Parathyroid adenoma (tissue), 2 donors: ENCODE measurements around the gene GAS7.
"Not testable (repeated sequence)": the region's sequence is repeated elsewhere in the genome, so short reads cannot be mapped to it uniquely, and the experiment has no call there.

Experiments
- H2AFZ ChIP-seq: fragments of 300-600 bp; sonication (generic); one replicate; pipeline ENCODE4 v1.7.0; 2017; ENCODE audit warnings: antibody characterized with exemption, mild to moderate bottlenecking
- H3K27ac ChIP-seq: fragments of 300-600 bp; sonication (generic); one replicate; pipeline ENCODE4 v1.7.0; 2017
- H3K27me3 ChIP-seq: fragments of 300-600 bp; sonication (generic); one replicate; pipeline ENCODE4 v1.7.0; 2017; ENCODE audit warnings: low read length; ENCODE audit not compliant: control insufficient read depth, insufficient read depth
- H3K36me3 ChIP-seq: fragments of 300-600 bp; sonication (generic); one replicate; pipeline ENCODE4 v1.7.0; 2017; ENCODE audit warnings: low read length; ENCODE audit not compliant: control insufficient read depth, insufficient read depth
- H3K4me1 ChIP-seq: fragments of 300-600 bp; sonication (generic); one replicate; pipeline ENCODE4 v1.7.0; 2017; ENCODE audit warnings: control low read depth
- H3K4me2 ChIP-seq: fragments of 300-600 bp; sonication (generic); one replicate; pipeline ENCODE4 v1.7.0; 2017; ENCODE audit warnings: low read length
- H3K4me3 ChIP-seq: fragments of 300-600 bp; sonication (generic); one replicate; pipeline ENCODE4 v1.7.0; 2017; ENCODE audit warnings: low read depth, low read length
- H3K79me2 ChIP-seq: fragments of 300-600 bp; sonication (generic); one replicate; pipeline ENCODE4 v1.7.0; 2017; ENCODE audit warnings: control low read depth
- H3K9ac ChIP-seq: fragments of 300-600 bp; sonication (generic); one replicate; pipeline ENCODE4 v1.7.0; 2017; ENCODE audit warnings: mild to moderate bottlenecking
- H3K9me3 ChIP-seq: fragments of 300-600 bp; sonication (generic); one replicate; pipeline ENCODE4 v1.7.0; 2017; ENCODE audit warnings: low read length; ENCODE audit not compliant: control insufficient read depth
- CTCF ChIP-seq: fragments of 300-600 bp; sonication (generic); IDR thresholded peaks from one replicate; pipeline ENCODE4 v1.7.0; 2017; ENCODE audit warnings: antibody characterized with exemption, mild to moderate bottlenecking
- donor health status: primary hyperparathyroidism.

Gene GAS7

DNA sequence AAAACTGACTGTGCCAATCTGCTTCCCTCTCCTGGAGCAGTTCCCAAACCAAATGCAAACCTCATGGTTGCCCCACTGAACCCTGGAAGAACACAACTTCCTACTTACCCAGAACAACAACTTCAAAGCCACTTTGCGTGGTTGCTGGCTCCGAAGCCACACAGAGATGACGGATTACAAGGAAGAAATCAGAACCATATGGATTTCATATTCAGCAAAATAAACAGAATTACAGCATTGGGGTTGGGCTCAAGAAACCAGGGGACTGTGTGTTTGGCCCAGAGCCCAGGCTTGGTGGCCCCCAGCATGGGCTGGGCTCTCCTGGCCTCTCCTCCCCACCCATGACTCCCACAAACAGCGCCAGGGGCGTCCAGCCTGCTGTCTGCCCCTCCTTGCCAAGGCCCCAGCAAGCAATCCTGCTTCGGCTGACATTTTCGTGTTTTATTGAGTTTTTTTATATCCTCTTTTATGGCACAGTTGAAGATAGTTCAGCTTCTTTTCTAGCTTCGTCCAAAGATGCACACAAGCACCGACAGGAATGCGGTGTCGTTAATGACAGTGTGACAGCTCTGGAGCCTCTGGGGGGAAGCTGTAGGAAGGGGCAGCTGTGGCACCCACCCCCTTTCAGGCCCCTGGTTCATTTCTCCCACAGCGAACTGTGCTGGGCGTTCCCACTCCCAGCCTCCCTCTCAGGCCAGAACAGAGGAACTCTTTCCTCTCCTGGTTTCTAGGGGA lies 137.1 kb downstream of the GAS7 start:
- no peak overlapping the region for H3K9ac ChIP-seq
- no peaks in the 10 kb centered on the region for H3K9me3 ChIP-seq
- H2AFZ ChIP-seq: no peak overlapping the region
- H3K4me3 ChIP-seq: no peak overlapping the region
- H3K27me3 ChIP-seq: no peaks in the 10 kb centered on the region
- no peak overlapping the region for H3K4me2 ChIP-seq
- H3K36me3 ChIP-seq: no peaks in the 10 kb centered on the region
- no peak overlapping the region for H3K27ac ChIP-seq
- H3K4me1 ChIP-seq: no peaks in the 10 kb centered on the region
- no peak for TF ChIP-seq CTCF
- no peaks in the 10 kb centered on the region for H3K79me2 ChIP-seq

DNA sequence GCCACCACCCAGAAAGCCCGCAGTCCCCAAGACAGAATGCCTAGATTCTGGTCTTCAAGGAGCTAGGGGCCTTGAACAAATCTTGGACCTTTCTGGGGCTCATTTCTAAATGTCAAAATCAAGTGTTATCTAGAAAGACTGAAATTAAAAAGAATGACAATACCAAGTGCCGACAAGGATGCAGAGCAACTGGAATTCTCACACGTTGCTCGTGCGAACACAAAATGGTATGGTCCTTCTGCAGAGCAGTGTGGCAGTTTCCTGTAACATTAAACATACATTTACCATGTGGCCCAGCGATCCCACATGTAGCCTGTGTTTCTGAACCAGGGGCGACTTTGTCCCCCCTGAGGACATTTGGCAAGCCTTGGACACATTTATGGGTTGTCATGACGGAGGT lies 137.9 kb downstream of the GAS7 start:
- H3K36me3 ChIP-seq: no peaks in the 10 kb centered on the region
- H3K79me2 ChIP-seq: no peaks in the 10 kb centered on the region
- no peaks in the 10 kb centered on the region for H3K27me3 ChIP-seq
- no peak overlapping the region for H3K4me3 ChIP-seq
- no peak overlapping the region for H3K27ac ChIP-seq
- H3K4me1 ChIP-seq: no peaks in the 10 kb centered on the region
- no peak overlapping the region for H3K9ac ChIP-seq
- no peak overlapping the region for H2AFZ ChIP-seq
- no peaks in the 10 kb centered on the region for H3K9me3 ChIP-seq
- no peak overlapping the region for H3K4me2 ChIP-seq
- TF ChIP-seq CTCF: no peak

DNA sequence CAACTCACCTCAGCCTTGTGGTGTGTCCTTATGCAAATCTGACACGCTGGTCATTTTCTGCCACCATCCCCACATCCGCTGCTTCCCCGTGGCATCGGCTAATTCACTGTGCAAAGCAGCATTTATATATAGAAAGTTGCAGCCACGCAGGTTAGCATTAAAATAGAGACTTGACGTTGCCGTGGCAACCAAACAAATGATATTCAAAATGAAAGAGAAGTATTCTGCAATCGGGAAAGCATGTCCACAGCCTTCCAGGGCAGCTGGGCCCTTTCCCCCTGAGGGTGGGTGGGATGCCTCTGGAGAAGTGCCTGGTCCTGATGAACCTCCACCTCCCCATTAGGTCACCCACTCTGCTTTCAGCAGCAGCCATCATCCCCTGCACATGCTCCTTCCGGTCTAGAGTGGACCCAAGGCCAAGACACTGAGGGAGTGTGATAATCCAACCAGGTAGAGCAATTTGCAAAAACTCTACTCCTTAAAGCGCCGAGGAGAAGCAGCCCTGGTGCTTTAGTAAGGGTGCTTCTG lies 138.7 kb downstream of the GAS7 start:
- Histone ChIP-seq H3K9ac (no peak overlapping the region), H3K27me3 (no peaks in the 10 kb centered on the region), H3K36me3 (no peaks in the 10 kb centered on the region), H3K9me3 (no peaks in the 10 kb centered on the region), H3K79me2 (no peaks in the 10 kb centered on the region), H3K4me1 (no peaks in the 10 kb centered on the region), H3K4me3 (no peak overlapping the region), H2AFZ (no peak overlapping the region), H3K27ac (no peak overlapping the region), H3K4me2 (no peak overlapping the region)
- no peak for TF ChIP-seq CTCF

DNA sequence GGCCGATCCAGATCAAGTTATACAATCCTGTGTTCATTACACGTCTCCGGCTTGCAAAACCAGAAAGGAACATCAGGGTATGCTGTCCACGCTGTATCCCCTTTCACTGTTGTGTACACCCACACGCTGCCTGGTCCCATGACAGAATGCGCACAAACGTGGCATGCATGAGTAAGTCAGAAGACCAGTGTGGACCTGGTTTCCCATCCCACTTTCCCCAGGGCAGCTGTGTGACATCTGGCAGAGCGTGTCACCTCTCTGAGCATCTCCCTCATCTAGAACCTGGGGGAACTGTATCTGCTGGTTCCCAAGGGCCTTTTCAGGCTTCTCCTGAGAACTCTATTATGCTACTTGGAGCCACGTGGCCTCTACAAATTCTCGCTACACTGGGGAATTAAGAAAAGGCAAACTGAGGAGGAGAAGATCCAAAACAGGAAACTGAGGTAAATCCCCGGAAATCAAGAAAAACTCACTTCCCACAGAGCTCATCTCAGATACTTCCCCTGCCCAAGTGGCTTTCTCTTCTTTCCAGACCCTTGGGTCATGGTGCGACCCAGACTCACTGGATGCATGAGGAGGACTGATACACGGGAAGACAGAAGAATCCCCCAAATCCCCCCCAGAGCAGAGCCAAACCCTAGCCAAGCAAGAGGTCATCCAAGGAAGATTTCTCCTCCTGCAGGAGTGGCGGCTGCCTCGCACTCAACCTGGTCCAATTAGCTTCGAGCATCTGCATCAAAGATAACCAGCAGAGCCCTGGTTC lies 139.3 kb downstream of the GAS7 start:
- Histone ChIP-seq H3K4me1 (no peaks in the 10 kb centered on the region), H3K4me2 (no peak overlapping the region), H3K27me3 (no peaks in the 10 kb centered on the region), H3K9ac (no peak overlapping the region), H3K79me2 (no peaks in the 10 kb centered on the region), H3K36me3 (no peaks in the 10 kb centered on the region), H3K4me3 (no peak overlapping the region), H2AFZ (no peak overlapping the region), H3K27ac (no peak overlapping the region), H3K9me3 (no peaks in the 10 kb centered on the region)
- TF ChIP-seq CTCF: no peak

DNA sequence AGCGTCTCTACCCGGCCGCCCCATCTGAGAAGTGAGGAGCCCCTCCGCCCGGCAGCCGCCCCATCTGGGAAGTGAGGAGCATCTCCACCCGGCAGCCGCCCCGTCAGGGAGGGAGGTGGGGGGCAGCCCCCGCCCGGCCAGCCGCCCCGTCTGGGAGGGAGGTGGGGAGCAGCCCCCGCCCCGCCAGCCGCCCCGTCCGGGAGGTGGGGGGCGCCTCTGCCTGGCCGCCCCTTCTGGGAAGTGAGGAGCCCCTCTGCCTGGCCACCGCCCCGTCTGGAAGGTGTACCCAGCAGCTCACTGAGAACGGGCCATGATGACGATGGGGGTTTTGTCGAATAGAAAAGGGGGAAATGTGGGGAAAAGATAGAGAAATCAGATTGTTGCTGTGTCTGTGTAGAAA lies 140.9 kb downstream of the GAS7 start:
- H3K4me1 ChIP-seq, H3K9me3 ChIP-seq: not testable (repeated sequence)

More for the DNA sequence above, 140.9 kb downstream of the GAS7 start:
- H3K27ac ChIP-seq, H2AFZ ChIP-seq, H3K36me3 ChIP-seq, H3K27me3 ChIP-seq, H3K9ac ChIP-seq, H3K79me2 ChIP-seq, H3K4me3 ChIP-seq, H3K4me2 ChIP-seq: not testable (repeated sequence)
